ENCODE measurements around the gene ZBTB49.

ZBTB49 gene

DNA sequence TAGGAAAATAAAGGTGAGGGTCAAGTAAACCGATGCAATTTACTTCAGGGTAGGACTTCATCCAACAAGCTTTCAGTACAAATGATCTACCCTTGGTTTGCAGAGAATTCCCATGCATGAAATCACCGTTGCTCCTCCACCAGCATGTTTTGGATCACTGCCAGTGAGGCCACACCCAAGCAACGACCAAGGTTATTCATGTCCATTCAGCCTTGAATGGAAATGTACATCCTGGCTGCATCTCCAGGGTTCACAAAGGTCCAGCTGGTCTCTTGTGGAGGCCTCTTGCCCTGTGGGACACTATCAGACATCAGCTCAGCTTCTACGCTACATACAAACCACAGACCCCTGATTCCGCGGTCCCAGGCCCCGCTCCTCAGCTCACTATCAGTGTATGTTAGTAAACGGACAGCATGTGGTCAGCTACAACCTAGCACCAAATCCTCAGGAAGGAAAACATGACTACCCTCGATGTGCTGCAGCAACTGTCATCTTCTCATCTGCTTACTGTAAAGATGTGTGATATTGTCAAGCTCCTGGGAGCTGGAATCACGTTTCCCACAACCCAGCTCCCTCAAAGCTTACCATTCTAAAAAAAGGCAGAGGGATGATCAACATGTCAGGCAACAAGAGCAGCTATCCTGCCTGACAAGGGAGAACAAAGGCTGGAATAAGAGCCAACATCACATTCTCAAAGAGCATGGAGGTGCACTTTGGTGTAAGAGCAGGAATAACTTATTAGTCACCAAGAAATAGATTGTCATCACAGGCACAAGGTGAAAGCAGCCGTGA is 5.0 kb upstream of the ZBTB49 start:
- DNase-seq = no peak

DNA sequence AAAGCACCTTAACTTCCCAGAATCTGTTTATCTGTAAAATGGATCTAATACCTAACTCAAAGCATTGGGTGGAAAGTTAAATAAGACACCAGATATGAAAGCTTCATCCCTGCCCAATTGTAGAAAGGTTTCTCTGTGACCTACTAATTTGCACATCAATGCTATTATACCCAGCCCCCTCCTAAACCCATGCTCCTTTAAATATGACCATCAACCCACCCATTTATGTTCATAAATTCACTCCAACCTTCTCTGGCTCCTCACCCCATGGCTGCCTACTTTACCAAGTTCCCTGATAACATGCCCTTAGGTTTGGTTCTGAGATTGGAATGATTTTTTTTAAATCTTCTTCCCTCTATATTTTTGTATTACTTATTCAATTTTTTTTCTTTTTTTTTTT is 2.0 kb upstream of the ZBTB49 start:
- DNase-seq = no peak

DNA sequence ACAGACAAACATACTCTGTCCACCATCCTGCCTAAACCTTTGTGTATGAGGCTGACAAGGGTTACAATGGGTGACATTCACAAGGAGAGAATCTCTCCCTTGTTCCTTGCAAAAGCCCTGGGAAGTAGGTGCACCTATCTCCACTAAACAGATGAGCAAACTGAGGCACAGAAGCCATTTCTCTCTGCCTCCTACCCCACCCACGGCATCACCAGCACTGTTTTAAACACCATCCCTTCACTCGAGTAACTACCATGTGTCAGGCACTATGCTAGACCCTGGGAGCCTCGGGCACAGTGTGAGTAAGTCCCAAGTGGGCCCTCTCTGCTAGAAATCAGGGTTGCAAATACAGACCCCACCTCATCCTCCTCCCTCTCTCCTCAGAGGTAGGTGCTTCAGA is 996 bp upstream of the ZBTB49 start:
- no peak for DNase-seq

DNA sequence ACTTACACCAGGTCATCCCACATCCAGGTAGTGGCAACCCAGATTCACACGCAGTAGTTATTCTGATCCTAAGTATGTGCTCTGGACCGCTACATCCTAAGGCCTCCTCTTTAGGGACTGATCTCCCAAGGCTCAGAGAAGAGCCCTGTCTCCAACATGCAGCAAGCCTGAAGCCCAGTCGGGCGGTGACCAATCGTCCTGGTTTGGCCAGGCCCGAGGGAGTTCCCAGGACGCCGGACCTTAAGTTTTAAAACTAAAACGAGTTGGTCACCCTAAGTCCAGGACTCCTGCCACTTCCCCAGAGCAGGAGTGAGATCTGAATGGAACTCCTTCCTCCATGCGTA is 482 bp upstream of the ZBTB49 start:
- DNase-seq = no peak

DNA sequence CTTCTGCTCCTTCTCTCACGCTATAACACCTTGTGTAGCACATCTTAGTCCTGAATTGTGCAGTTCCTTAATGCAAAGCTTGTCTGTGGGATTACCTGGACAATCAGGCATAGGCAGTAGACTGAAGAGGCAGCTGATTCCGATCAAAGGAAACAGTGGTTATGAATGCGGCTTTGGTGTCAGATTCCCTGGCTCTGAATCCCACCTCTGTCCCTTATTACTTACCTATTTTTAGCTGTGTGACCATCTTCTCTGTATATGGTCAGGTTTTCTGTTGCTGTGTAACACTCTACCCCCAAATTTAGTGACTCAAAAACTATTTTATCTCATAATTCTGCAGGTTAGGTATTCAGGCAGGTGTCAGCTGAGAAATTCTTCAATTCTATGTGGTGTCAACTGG is 3.2 kb downstream of the ZBTB49 start:
- DNase-seq = no peak

DNA sequence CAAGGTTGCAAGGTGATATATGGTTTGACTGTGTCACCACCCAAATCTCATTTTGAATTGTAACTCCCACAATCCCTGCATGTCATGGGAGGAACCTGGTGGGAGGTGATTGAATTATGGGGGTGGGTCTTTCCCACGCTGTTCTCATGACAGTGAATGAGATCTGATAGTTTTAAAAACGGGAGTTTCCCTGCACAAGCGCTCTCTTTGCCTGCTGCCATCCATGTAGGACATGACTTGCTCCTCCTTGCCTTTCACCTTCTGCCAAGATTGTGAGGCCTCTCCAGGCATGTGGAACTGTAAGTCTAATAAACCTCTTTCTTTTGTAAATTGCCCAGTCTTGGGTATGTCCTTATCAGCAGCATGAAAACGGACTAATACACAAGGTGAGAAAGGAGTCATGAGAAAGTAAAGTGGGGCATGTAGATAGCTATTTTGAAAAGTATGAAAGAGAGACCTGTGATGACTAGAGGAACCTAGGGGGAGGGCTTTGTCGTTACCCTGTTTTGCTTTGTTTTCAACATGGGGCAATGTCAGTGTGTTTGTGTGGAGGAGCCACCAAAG is 6.3 kb downstream of the ZBTB49 start:
- DNase-seq = no peak

DNA sequence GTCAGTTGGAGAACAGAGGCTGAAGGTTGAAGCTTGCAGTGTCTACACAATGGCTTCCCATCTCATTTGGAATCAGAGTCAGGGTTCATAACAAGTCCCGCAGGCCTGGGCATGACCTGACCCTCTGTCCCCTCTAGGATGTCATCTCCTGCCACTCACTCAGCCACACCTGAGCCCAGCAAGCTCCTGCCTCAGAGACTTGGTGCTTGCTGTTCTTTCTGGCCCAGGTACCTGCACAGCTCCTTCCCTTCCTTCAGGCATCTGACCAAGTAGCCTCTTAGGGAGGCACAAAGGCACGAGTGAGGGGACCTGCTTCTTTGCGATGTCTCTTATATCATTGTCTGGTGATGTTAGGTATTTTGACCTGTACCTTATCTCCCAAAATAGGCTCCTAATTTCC is 9.0 kb downstream of the ZBTB49 start:
- DNase-seq = no peak

DNA sequence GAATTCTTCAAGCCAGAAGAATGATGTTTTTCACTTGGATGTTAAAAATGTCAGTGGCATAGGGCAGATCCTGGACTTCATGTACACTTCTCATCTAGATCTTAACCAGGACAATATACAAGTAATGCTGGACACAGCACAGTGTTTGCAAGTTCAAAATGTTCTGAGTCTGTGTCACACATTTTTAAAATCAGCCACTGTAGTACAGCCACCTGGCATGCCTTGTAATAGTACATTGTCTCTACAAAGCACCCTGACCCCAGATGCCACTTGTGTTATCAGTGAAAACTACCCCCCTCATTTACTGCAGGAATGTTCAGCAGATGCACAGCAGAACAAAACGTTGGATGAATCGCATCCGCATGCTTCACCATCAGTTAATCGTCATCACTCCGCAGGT is 11.9 kb downstream of the ZBTB49 start:
- no peak for DNase-seq

DNA sequence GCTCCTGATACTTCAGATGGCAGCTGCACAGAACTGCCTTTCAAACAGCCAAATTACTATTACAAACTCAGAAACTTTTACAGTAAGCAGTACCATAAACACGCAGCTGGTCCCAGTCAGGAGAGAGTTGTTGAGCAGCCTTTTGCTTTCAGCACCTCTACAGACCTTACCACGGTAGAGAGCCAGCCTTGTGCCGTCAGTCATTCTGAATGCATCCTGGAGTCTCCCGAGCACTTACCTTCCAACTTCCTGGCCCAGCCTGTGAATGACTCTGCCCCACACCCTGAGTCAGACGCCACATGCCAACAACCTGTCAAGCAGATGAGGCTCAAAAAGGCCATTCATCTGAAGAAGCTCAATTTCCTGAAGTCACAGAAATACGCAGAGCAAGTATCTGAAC is 12.4 kb downstream of the ZBTB49 start:
- no peak for DNase-seq

DNA sequence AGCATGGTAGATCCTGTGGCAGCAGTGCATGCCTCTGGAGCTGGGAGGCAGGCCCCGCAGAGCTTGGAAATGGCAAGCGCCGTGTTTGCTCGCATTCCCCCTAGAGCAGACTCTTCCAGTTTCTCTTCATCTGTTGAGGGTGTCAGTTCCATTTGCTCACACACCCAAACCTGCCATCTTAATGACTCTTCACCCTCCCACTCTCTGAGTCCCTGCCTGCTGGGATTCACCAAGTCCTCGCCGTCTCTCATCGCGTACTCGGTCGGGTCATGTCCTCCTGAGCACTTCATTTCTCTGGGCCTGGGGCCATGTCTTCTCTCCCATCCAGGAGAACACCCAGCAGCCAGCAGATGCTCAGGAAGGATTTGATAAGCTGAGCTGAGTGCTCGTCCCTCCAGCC is 16.9 kb downstream of the ZBTB49 start:
- no peak for DNase-seq

DNA sequence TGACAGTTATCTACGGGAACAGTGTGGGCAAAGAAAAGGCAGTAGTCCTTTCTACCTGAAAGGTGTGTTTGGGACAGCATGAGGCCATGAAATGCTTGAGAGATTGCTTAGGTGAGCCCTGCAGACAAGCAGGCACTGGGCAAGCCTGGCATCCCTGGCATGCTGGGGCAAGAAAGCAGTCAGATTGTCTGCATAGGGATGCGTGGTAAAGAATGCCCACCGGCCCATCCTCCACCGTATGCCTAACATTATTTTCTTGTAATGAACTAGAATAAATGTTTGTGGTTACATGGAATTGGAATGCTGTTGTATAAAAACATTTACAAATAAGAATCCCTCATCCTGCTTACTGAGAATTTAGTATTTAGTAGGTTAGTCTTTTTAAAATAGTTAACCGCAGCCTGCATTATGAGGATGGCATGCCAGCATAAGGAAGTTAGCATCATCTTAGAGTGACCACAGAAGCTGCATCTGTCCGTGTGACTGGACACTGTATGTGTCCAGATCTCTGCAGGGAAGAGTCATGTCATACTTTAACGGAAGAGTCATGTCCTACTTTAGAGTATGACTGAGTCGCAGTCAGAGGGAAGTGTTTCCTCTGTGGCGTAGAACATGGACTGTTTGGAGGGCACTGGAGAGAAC is 18.9 kb downstream of the ZBTB49 start:
- no peak for DNase-seq

DNA sequence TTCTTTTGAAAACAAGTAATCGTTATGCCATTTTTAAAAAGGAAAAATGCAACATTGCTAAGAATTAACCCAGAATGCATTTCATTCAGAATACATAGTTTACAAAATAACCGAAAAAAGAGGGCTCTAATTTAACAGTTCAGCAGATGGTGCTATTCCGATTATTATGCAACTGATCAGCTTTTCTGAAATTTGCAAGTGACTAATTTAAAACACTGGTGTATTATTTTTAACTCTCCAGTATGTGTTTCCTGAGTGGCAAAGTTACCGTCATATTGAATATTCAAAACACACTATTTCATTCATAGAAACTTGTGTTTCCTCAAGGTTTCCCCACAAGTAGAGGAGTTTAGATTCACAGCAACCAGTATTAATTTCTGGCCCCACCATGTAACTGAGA is 21.1 kb downstream of the ZBTB49 start:
- DNase-seq = no peak

DNA sequence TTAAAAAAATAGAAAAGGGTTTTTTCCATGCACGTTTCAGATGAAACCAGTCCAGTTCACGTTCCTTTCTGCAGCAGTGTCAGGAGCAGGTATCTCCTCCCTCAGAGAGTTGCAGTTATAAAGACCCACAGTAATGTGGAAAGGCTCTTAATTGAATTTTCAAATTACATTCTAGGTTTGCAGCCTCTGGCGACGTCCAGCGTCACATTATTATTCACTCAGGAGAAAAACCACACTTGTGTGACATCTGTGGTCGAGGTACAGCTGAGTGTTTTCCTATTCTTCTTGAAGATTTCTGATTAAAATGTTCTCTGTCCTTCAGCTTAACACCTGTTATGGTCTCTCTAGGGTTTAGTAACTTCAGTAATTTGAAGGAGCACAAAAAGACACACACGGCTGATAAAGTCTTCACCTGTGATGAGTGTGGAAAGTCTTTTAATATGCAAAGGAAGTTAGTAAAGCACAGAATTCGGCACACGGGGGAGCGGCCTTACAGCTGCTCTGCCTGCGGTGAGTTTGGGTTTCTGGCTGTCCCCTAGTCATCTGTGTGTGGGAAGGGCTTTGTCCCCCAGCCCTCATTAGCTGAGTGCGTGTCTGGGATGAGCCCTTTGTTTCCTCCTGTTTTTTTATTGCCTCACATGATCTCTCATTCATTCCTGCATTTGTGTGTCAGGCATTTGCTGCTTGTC is 25.6 kb downstream of the ZBTB49 start:
- no peak for DNase-seq

DNA sequence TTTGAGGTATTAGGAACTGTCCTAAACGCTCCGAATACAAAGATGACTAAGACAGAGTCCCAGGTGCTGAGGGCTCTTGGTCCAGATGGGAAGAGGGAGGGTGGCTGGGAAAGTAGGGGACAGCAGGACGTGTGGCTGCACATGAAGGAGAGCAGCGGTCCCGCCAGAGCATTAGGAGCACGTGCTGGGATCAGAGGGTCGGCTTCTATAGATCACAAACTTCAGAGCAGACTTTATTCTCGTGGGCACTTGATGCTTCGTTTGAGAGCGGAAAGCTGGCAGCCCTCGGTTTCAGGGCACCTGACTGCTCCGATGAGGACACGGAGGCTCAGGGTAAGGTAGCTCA is 26.1 kb downstream of the ZBTB49 start:
- DNase-seq = no peak

DNA sequence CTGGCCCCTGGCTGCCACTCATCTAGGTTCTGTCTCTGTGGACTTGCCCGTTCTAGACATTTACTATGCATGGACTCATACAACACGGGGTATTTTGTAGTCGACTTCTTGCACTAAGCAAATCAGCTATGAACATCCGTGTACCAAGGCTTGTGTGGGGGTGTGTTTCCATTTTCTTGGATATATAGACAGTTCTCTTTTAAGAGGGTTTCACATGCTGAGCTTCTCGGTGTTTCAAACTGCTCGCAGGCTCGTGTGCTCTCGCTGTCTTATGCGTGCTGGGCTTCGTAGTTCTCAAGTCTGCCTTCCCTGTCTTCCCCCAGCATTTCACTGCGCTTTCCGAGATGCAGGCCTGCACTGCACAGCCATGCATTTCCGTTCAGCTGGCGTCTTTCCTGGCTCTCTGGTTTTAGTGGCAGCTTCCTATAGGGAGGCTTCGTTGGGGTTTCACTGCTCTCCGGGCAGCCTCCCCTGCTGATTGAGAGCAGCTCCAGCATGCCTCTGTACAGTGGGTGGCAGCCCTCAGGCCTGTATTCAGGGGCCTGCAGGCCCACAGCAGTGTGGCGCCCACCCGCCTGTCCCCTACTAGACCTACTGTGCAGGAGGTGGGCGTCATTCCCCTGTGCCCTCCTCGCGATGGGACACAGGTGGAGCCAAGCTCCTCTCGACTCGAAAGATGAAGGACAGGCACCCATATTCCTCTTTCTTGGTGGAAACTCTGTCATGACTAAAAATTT is 27.6 kb downstream of the ZBTB49 start:
- no peak for DNase-seq

DNA sequence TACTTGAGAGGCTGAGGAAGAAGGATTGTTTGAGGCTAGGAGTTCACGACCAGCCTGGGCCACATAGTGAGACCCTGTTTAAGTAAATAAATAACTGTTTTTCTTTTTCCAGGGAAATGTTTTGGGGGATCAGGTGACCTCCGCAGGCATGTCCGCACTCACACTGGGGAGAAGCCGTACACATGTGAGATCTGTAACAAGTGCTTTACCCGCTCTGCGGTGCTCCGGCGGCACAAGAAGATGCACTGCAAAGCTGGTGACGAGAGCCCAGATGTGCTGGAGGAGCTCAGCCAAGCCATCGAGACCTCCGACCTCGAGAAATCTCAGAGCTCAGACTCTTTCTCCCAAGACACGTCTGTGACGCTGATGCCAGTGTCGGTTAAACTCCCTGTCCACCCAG is 30.5 kb downstream of the ZBTB49 start:
- DNase-seq = no peak

DNA sequence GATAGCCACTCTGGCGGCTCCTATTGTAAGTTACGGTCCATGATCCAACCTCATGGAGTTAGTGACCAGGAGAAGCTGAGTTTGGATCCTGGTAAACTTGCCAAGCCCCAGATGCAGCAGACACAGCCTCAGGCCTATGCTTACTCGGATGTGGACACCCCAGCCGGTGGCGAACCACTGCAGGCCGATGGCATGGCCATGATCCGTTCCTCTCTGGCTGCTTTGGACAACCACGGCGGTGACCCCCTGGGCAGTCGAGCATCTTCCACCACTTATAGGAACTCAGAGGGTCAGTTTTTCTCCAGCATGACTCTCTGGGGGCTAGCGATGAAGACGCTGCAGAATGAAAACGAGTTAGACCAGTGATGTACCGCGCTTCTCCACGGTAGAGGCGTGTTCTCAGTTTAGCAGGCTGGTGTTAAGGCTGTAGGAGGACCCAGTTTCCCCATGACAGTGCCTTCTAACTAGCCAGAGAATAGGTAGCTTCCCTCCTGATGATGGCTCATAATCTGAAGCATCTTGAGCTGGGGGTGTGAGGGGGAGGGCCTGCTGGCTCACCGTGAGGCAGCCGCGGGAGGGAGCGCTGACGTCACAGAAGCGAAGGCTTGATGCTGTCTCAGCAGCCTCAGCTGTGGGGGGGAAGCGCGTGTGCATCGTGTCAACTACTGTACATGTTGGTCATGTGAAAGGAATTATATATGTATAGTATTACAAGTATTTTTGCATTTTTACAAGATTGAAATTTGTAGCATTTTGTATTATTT is 31.1 kb downstream of the ZBTB49 start:
- DNase-seq = no peak

DNA sequence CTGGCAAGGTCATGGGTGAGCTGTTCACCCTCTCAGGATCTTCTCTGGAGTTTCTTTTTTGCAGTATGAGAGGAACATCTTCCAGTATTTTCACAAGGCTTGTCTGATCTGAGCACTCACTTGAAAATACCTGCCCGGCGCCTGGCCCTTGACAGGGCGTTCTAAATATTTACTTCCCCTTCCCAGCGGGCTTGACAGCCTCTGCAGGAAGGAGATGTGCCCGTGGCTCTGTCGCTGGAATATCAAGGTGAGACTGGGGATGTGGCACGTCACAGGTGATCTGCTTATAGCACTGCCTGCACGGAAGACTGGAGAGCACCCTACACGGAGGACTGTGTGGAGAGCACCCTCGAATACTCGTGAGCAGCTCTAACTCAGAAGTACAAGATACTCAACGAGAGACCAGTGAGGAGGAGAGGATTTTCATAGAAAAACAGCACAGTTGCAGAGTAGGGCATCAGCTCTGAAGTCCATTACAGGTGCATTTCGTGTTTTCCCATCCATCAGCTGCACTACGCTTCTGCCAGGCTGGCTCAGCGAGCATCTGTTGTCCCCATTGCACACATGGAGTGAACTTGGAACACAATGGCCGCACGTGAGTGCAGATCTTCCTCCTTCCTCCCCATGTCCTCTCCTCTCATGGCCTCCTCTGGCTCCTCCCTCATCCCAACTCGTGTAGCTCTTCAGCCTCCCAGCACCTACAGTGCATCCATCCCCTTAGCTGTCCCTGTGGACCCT is 32.1 kb downstream of the ZBTB49 start:
- no peak for DNase-seq

DNA sequence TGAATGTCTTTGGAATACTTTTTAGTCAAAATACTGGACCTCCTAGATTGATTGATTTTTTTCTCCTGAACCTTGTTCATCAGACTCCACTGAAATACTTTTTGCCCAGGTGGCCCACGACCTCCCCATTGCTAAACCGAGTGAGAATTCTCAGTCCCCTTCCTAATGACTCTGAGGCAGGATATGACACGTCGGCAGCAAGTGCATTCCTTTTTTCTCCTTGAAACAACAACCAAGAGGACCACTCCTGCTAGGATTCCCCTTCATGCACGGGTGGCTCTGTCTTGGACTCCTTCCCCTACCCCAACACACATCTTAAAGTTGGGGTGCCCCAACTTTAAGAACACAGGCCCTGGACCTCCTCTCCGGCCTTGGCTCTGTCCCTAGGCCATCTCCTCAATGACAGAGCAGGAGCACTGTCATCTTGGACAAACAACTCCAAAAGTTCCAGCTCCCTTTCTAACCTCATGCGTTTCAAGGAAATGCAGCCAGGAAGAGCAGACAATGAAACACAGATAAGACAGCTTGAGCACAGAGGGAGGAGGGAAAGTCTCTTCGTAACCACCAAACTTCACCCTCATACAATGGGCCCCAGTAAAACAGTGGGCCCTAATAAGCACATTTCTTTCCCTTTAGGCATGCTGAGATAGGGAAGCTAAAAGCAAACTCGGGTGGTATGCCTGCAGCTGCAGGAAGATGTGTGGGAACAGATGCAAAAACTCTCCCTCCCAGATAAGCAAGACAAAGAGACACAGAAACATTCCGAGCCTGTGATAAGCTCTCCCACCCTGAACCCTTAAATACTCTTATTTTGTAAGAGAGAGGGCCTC is 33.9 kb downstream of the ZBTB49 start:
- DNase-seq = no peak

DNA sequence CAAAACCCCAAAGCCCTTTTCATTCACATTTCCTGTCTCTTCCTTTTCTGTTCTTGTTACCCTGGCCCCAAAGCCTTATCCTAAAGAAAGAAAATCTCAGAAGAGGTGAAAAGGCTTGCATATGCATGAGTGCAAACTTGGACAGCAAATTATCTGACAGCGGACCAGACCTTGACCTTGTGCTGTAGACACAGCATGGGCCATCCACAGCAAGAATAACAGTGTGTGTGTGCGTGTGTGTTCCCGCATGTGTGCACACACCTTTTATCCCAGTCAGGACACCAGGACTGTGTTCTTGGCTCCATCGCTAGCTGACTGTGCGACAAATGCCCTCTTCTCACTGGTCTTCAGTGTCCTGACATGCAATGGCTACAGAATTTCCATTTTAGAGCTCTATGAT is 35.3 kb downstream of the ZBTB49 start:
- no peak for DNase-seq

DNA sequence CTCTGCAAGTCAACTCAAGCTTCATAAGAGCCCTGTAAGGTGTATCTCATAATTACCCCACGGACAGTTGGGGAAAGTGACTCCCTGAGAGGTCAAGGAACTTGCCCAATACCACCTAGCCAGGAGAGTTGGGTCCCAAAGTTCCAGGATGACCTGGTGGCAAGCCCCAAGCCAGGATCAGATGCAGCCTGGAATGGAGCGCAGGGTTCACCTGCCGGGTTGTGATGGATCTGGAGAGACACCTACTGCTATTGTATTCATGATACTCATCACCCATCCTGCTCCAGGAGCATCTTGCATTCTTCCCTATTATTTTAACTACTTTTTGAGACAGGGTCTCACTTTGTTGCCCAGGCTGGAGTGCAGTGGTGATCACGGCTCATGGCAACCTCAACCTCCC is 36.1 kb downstream of the ZBTB49 start:
- no peak for DNase-seq
